HEK293 (cell line): Measurements from ENCODE around the gene STK4.

ENCODE experiments used
- YY1 ChIP-seq: fragments of 450-650 bp; formaldehyde crosslinking; IDR thresholded peaks from 2 replicates; pipeline ENCODE4 v1.5.1; 2018; ENCODE audit warnings: missing biosample characterization, missing genetic modification characterization
- ZBTB10 ChIP-seq: fragments of 450-650 bp; formaldehyde crosslinking; IDR thresholded peaks from 2 replicates; pipeline ENCODE4 v1.5.1; 2016; ENCODE audit warnings: missing biosample characterization, missing genetic modification characterization
- ZNF10 ChIP-seq: fragments of 450-650 bp; formaldehyde crosslinking; IDR thresholded peaks from 2 replicates; pipeline ENCODE4 v1.5.1; 2017; ENCODE audit warnings: missing biosample characterization, missing genetic modification characterization
- TF ChIP-seq, protein P1 (sequence below): fragments of 450-650 bp; formaldehyde crosslinking; IDR thresholded peaks from 2 replicates; pipeline ENCODE4 v1.5.1; 2016; ENCODE audit warnings: missing biosample characterization, missing genetic modification characterization
- TF ChIP-seq, protein P2 (sequence below): fragments of 450-650 bp; formaldehyde crosslinking; IDR thresholded peaks from 2 replicates; pipeline ENCODE4 v1.5.1; 2016; ENCODE audit warnings: missing biosample characterization, missing genetic modification characterization
- TF ChIP-seq, protein P3 (sequence below): fragments of 450-650 bp; IDR thresholded peaks from 2 replicates; pipeline ENCODE4 v1.5.1; 2018; ENCODE audit warnings: missing biosample characterization, missing genetic modification characterization

- TF ChIP-seq ZBTB10: no peak
- TF ChIP-seq, protein P1, sequence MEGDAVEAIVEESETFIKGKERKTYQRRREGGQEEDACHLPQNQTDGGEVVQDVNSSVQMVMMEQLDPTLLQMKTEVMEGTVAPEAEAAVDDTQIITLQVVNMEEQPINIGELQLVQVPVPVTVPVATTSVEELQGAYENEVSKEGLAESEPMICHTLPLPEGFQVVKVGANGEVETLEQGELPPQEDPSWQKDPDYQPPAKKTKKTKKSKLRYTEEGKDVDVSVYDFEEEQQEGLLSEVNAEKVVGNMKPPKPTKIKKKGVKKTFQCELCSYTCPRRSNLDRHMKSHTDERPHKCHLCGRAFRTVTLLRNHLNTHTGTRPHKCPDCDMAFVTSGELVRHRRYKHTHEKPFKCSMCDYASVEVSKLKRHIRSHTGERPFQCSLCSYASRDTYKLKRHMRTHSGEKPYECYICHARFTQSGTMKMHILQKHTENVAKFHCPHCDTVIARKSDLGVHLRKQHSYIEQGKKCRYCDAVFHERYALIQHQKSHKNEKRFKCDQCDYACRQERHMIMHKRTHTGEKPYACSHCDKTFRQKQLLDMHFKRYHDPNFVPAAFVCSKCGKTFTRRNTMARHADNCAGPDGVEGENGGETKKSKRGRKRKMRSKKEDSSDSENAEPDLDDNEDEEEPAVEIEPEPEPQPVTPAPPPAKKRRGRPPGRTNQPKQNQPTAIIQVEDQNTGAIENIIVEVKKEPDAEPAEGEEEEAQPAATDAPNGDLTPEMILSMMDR: no peak
- TF ChIP-seq YY1: no peak
- TF ChIP-seq, protein P2, sequence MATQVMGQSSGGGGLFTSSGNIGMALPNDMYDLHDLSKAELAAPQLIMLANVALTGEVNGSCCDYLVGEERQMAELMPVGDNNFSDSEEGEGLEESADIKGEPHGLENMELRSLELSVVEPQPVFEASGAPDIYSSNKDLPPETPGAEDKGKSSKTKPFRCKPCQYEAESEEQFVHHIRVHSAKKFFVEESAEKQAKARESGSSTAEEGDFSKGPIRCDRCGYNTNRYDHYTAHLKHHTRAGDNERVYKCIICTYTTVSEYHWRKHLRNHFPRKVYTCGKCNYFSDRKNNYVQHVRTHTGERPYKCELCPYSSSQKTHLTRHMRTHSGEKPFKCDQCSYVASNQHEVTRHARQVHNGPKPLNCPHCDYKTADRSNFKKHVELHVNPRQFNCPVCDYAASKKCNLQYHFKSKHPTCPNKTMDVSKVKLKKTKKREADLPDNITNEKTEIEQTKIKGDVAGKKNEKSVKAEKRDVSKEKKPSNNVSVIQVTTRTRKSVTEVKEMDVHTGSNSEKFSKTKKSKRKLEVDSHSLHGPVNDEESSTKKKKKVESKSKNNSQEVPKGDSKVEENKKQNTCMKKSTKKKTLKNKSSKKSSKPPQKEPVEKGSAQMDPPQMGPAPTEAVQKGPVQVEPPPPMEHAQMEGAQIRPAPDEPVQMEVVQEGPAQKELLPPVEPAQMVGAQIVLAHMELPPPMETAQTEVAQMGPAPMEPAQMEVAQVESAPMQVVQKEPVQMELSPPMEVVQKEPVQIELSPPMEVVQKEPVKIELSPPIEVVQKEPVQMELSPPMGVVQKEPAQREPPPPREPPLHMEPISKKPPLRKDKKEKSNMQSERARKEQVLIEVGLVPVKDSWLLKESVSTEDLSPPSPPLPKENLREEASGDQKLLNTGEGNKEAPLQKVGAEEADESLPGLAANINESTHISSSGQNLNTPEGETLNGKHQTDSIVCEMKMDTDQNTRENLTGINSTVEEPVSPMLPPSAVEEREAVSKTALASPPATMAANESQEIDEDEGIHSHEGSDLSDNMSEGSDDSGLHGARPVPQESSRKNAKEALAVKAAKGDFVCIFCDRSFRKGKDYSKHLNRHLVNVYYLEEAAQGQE (tag by site-specific recombination): no peak
- no peak for TF ChIP-seq ZNF10 (tag by site-specific recombination)
- TF ChIP-seq, protein P3, sequence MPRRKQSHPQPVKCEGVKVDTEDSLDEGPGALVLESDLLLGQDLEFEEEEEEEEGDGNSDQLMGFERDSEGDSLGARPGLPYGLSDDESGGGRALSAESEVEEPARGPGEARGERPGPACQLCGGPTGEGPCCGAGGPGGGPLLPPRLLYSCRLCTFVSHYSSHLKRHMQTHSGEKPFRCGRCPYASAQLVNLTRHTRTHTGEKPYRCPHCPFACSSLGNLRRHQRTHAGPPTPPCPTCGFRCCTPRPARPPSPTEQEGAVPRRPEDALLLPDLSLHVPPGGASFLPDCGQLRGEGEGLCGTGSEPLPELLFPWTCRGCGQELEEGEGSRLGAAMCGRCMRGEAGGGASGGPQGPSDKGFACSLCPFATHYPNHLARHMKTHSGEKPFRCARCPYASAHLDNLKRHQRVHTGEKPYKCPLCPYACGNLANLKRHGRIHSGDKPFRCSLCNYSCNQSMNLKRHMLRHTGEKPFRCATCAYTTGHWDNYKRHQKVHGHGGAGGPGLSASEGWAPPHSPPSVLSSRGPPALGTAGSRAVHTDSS (tag by site-specific recombination): no peak
Observed at GRCh38 chr20:45128099-45128498, 161.8 kb downstream of the STK4 start.
